Kidney epithelial cell (primary cell): ENCODE results near the gene FMN2. TPM values are rescaled to one million over a fixed set of nuclear protein-coding genes. Genes with fewer than 3 reads are reported as not detected.
A peak's percentile ranks its signal among the peaks of the same experiment; 100 is the strongest.

ENCODE experiments used
- DNase-seq: peaks from one replicate; pipeline ENCODE4 v3.0.0-alpha.2; 2010; ENCODE audit warnings: low read depth
- H3K27me3 ChIP-seq: 2 replicates; pipeline ENCODE4 v1.6.0; 2011; ENCODE audit warnings: low read length; ENCODE audit not compliant: control insufficient read depth, insufficient read depth
- H3K36me3 ChIP-seq: 2 replicates; pipeline ENCODE4 v1.5.1; 2011; ENCODE audit warnings: low read length; ENCODE audit not compliant: control insufficient read depth, insufficient read depth
- H3K4me3 ChIP-seq: 2 replicates; pipeline ENCODE4 v1.5.1; 2011; ENCODE audit warnings: low read depth, mild to moderate bottlenecking, control low read depth, low read length
- total RNA-seq: library from RNA; depleted of rRNA; stranded (reverse); fragments of >200 nt; gene quantifications from 2 replicates; pipeline ENCODE4 v1.2.3, GENCODE V29; 2015
- TF ChIP-seq, protein P1 (sequence below): IDR thresholded peaks from 2 replicates; pipeline ENCODE4 v1.5.1; 2011; ENCODE audit warnings: mild to moderate bottlenecking, moderate library complexity, low read length, control low read depth, inconsistent platforms; ENCODE audit not compliant: insufficient read depth, poor library complexity, severe bottlenecking

The FMN2 gene
- total RNA-seq, 1 donor from 2014 or later = 0.33 TPM

DNA sequence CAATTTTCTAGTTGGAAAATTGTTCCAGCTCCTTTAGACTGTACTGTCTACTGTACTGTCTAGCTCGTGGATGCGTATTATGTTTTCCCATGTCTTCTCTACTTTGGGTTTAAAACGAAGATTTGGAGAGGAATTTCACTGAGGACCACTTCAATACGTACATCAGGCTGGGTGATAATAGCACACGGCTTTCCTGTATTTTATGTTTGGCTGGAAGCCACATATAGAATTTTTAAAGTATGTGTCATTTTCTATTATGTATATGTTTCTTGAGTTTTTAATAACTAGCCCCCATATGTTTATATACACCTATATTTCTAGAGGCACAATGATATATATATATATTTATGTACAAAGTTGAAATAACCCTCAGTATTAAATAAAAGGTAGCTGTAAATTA is 293.9 kb downstream of the FMN2 start:
- TF ChIP-seq, protein P1, sequence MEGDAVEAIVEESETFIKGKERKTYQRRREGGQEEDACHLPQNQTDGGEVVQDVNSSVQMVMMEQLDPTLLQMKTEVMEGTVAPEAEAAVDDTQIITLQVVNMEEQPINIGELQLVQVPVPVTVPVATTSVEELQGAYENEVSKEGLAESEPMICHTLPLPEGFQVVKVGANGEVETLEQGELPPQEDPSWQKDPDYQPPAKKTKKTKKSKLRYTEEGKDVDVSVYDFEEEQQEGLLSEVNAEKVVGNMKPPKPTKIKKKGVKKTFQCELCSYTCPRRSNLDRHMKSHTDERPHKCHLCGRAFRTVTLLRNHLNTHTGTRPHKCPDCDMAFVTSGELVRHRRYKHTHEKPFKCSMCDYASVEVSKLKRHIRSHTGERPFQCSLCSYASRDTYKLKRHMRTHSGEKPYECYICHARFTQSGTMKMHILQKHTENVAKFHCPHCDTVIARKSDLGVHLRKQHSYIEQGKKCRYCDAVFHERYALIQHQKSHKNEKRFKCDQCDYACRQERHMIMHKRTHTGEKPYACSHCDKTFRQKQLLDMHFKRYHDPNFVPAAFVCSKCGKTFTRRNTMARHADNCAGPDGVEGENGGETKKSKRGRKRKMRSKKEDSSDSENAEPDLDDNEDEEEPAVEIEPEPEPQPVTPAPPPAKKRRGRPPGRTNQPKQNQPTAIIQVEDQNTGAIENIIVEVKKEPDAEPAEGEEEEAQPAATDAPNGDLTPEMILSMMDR = no peak
- no peaks in the 10 kb centered on the region for H3K36me3 ChIP-seq
- H3K4me3 ChIP-seq = no peak overlapping the region
- no peaks in the 10 kb centered on the region for H3K27me3 ChIP-seq
- DNase-seq = no peak

DNA sequence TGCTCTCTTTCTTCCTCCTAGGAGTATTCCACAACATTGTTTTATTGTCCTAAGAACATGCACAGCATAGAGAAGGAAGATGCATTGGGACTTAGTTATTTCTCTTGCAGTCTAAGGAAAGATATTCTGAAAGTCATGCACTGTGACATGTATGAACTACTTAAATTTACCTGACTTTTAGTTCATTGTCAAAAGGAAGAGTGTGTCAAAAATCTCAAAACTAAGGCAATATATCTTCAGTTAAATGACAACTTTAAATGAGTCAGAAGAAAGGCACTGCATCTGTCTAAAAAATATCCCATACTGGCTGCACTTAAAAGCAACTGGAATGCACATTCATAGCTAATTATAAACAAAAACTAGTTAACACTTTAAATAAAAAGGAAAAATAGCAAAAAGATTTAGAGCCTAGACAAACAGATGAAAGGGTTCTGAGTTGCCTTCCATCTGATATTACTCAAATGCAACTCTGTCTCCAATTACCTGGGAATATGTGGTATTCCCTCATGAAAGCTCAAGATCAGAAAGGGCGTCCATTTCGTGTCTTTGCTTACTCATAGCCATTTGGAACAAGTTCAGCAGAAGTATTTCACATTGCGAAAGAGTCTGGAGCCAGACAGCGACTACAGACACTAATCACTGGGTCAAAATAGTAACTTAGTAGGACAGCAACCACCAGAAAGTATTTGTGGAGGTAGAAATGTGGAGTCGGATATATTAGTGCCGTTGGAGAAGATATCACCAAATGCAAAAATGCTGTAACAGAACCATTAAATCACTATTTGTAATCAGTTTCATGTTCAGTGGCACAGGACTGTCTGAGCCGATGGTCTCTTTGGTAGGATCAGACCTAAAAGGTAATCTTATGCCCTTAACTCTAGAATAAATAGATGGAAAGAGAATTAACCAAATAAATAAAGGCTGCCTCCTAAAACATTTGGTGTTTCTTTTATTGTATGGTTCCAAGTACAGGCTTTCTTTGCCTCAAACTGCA is 294.6 kb downstream of the FMN2 start:
- no peaks in the 10 kb centered on the region for H3K36me3 ChIP-seq
- TF ChIP-seq, protein P1 = no peak
- no peaks in the 10 kb centered on the region for H3K27me3 ChIP-seq
- peak; percentile 43 for DNase-seq
- no peak overlapping the region for H3K4me3 ChIP-seq

- no peaks in the 10 kb centered on the region for H3K27me3 ChIP-seq
- no peak for DNase-seq
- TF ChIP-seq, protein P1 = no peak
Measured at GRCh38 chr1:240387051-240387450, 295.4 kb downstream of the FMN2 start.

DNA sequence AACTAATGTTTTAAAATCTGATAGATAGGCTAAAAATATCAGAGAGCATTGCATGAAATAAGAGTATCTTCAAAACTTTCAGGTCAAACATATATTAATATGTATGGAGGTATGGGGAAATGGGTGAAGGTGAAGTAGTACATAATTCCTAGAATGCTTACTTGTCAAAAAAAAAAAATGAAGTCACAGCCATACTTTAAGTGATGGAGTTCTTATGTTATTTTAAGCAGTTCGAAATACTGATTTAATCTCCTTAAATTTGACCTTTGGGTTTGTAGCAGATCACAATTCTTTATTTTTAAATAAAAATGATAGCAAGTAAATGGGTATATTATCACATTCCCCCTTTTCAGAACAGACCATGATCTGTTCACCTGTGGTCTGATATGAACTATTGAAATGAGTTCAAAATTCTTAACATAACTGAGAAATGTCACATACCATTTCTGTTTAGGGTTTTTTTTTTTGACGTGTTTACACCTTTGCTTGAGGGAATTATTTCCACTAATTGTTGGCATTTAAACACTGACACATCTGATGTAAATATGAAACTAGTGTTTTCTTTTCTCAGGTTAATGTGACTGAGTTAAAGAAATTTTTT is 300.1 kb downstream of the FMN2 start:
- DNase-seq = no peak
- H3K4me3 ChIP-seq = no peak overlapping the region

More at GRCh38 chr1:240387051-240387450, 295.4 kb downstream of the FMN2 start:
- H3K4me3 ChIP-seq = no peak overlapping the region
- H3K36me3 ChIP-seq = no peaks in the 10 kb centered on the region

GRCh38 chr1:240394353-240394752 is 302.7 kb downstream of the FMN2 start:
- Histone ChIP-seq H3K36me3 (no peaks in the 10 kb centered on the region), H3K4me3 (no peak overlapping the region), H3K27me3 (no peaks in the 10 kb centered on the region)
- TF ChIP-seq, protein P1 = no peak
- DNase-seq = no peak

More for the DNA sequence above, 300.1 kb downstream of the FMN2 start:
- TF ChIP-seq, protein P1 = no peak
- H3K27me3 ChIP-seq = no peaks in the 10 kb centered on the region
- H3K36me3 ChIP-seq = no peaks in the 10 kb centered on the region
